Stomach (tissue), 4 donors: ENCODE results near the gene SLC29A2.

Experiments used
- CTCF ChIP-seq, 7 experiments: fragments of 450-650 bp in 4 of 7; fragments of 200-600 bp in 3 of 7; sonication (generic) in 3 of 7; IDR thresholded peaks; one replicate each; pipeline ENCODE4 v1.5.1; 2016 to 2019; ENCODE audit warnings: antibody characterized with exemption in 7 of 7, control low read depth in 2 of 7, mild to moderate bottlenecking in 1 of 7
- EP300 ChIP-seq: sonication (generic); formaldehyde crosslinking; IDR thresholded peaks from one replicate; pipeline ENCODE4 v1.6.1; 2017; ENCODE audit warnings: antibody characterized with exemption
- POLR2A ChIP-seq, 4 donors: fragments of 450-650 bp; IDR thresholded peaks; one replicate each; pipeline ENCODE4 v1.6.1; 2016; ENCODE audit warnings: antibody characterized with exemption in 4 of 4, control low read depth in 2 of 4, mild to moderate bottlenecking in 1 of 4, moderate library complexity in 1 of 4
- POLR2AphosphoS5 ChIP-seq, 3 donors: sonication (generic); formaldehyde crosslinking; IDR thresholded peaks; one replicate each; pipeline ENCODE4 v1.6.1; 2016; ENCODE audit warnings: antibody characterized with exemption in 3 of 3

GRCh38 chr11:66345316-66345649 is 26.3 kb downstream of the SLC29A2 start:
- no peak for TF ChIP-seq CTCF (IDR thresholded peaks at IDR 0.05)
- TF ChIP-seq POLR2A (IDR thresholded peaks at IDR 0.05) = no peak
- no peak for TF ChIP-seq POLR2AphosphoS5 (IDR thresholded peaks at IDR 0.05)
- TF ChIP-seq EP300 = no peak
